IPS-15b (cell line): Measurements from ENCODE around the gene N4BP2L1.

Experiments used
- H3K27me3 ChIP-seq: one replicate; pipeline ENCODE4 v1.6.1; 2013; ENCODE audit warnings: low read length; ENCODE audit not compliant: control insufficient read depth, insufficient read depth
- H3K36me3 ChIP-seq: one replicate; pipeline ENCODE4 v1.6.1; 2013; ENCODE audit warnings: low read length; ENCODE audit not compliant: control insufficient read depth, insufficient read depth
- H3K4me1 ChIP-seq: one replicate; pipeline ENCODE4 v1.6.1; 2013; ENCODE audit warnings: mild to moderate bottlenecking, low read length; ENCODE audit not compliant: control insufficient read depth, insufficient read depth
- H3K4me3 ChIP-seq: one replicate; pipeline ENCODE4 v1.5.1; 2013; ENCODE audit warnings: low read depth, low read length
- H3K9ac ChIP-seq: one replicate; pipeline ENCODE4 v1.6.1; 2013; ENCODE audit warnings: low read depth, mild to moderate bottlenecking, low read length
- H3K9me3 ChIP-seq: one replicate; pipeline ENCODE4 v1.6.1; 2013; ENCODE audit warnings: mild to moderate bottlenecking, low read length; ENCODE audit not compliant: control insufficient read depth, insufficient read depth

N4BP2L1 gene

DNA sequence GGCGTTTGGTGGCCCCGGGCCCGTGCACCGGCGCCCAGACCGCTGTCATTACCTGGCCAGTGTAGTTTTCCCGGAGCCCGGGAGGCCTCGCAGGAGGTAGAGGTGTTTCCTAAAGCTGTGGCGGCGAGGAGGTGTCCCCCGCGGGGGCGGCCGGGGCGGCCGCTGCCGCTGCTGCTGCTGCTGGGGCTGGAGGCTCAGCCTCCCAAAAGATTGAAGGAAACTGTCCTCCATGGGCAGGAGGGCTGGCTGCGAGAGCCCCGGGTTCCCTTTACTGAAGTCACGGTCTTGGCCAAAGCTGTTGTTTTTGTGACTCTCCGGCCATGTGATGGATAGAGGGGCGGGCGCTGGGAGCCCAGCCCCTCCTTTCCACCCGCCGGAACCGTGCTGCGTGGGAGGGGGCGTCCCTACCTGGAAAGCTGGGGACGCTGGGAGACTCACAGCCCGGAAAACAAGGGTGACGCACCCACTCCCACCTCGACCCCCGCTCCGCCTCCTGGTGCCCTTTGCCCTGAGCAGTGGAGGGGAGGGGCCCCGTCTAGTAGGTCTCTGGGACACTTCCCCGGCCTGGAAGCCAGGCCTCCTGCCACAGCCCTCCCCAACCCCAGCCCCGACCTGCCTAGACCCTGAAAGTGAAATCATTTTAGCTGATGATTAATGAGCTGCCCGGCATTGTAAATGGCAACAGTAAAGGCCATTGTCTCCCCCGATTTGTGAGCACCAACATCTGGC, at the start of gene N4BP2L1:
Gene N4BP2L1 (minus strand): TSS at position 279 of the 729 bp plus-strand sequence. CDS start 48 bp downstream, at position 231.
- peaks cover 9% of the 10 kb centered on the region for H3K4me1 ChIP-seq
- H3K9ac ChIP-seq = peak within 1 kb of the TSS; percentile 41
- H3K27me3 ChIP-seq = peaks cover 18% of the 10 kb centered on the region
- no peaks in the 10 kb centered on the region for H3K9me3 ChIP-seq
- no peaks in the 10 kb centered on the region for H3K36me3 ChIP-seq
- peak within 1 kb of the TSS; percentile 71 for H3K4me3 ChIP-seq

DNA sequence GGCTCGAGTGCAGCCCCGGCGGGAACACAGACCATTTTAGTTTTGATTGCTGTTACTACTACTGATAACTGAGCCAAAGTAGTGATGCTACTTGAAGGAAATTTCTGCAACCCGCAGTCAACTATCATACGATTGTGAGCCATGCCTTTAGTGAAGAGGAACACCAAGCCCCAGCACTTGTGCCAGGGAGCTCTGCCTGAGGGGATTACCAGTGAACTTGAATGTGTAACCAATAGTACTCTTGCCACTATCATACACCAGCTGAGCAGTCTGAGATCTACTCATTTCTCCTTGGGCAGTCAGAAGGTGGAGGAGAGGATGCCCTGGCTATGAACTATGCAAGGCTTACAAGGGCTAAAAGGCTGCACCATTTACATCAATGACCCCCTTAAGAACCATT, 49.0 kb upstream of the N4BP2L1 start:
- Histone ChIP-seq H3K4me3 (no peak overlapping the region), H3K36me3 (no peaks in the 10 kb centered on the region), H3K9ac (no peak overlapping the region), H3K27me3 (no peaks in the 10 kb centered on the region), H3K9me3 (no peaks in the 10 kb centered on the region), H3K4me1 (no peaks in the 10 kb centered on the region)

DNA sequence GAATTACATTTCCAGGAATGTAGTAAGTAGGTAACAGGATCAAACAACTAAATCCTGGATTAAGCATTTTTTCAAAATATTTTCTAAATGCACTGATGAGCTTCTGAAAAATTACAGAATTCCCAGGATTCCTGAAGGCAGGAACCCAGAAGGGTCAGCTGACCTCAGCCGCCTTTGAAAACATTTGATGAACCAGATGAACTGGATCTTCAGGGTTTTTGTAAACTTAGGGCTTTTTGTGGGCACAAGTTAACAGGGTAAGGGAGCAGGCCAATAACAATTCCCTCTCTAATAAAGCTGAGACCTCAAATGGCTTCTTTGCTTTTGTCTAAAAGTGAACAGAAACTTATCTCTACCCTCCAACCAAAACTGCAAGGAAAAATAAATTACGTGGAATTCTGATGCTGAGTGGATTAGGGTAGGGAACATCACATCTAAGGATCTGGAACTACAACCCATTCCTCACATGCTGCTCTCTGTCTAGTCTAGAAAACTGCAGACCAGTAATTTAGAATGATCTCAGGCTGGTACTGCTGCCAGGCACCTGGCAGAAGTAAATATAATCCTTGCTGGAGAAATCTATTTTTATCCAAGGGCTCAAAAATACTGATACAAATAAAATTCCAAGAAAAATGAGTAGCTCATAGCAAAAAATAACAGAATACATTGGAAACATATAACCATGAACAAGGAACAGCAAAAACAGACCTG, 48.2 kb upstream of the N4BP2L1 start:
- Histone ChIP-seq H3K9ac (no peak overlapping the region), H3K27me3 (no peaks in the 10 kb centered on the region), H3K4me3 (no peak overlapping the region), H3K4me1 (no peaks in the 10 kb centered on the region), H3K9me3 (no peaks in the 10 kb centered on the region), H3K36me3 (no peaks in the 10 kb centered on the region)

DNA sequence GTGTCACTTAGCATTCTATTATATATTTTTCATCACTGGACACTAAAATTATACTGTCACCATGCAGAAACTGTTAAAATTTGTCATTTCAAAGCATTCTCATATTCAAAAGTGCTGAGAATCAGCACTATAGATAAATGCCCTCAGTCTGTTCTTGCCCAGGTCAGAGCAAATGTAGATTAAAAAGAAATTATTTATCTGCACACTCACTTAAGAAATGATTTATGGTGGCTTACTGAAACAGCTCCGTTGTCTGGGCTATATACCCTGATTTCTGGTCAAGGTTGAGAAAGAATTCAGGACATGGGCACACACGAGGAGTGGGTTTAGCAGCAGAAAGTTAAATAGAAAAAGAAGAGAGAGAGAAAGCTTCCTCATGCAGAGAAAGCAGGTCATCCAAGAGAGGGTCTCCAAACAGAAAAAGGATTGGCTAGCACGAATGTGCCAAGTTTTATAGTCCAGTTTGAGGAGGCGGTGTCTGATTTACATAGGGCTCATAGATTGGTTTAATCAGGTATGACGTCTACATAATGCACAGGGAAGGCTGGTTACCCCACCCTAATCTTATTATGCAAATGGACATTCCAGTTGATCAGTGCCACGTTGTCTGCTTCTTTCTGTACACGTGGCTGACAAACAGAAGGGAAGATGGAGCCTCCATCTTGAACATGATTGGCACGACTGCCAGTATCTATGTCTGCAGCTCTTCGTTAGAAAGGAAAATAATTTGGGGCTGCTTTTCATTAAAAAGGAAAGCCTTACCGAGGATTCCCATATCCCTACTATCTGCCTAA, 47.3 kb upstream of the N4BP2L1 start:
- H3K4me1 ChIP-seq = no peaks in the 10 kb centered on the region
- no peaks in the 10 kb centered on the region for H3K36me3 ChIP-seq
- H3K27me3 ChIP-seq = no peaks in the 10 kb centered on the region
- no peak overlapping the region for H3K4me3 ChIP-seq
- H3K9me3 ChIP-seq = no peaks in the 10 kb centered on the region
- no peak overlapping the region for H3K9ac ChIP-seq

DNA sequence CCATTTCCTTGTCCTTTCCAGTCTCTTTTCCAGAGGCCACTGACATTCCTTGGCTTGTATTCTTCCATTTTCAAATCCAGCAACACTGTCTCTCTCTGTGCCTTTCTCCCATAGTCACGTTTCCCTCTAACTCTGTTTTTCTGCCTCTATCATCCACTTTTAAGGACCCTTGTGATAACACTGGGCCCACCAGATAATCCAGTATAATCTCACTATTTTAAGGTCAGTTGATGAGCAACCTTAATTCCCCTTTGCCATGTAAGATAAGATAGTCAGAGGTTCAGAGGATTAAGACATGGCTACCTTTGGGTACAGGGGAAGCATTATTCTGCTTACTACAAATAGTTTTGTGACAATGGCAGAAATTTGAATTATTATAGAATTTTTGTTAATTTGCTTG, 45.7 kb upstream of the N4BP2L1 start:
- Histone ChIP-seq H3K4me1 (no peaks in the 10 kb centered on the region), H3K4me3 (no peak overlapping the region)

DNA sequence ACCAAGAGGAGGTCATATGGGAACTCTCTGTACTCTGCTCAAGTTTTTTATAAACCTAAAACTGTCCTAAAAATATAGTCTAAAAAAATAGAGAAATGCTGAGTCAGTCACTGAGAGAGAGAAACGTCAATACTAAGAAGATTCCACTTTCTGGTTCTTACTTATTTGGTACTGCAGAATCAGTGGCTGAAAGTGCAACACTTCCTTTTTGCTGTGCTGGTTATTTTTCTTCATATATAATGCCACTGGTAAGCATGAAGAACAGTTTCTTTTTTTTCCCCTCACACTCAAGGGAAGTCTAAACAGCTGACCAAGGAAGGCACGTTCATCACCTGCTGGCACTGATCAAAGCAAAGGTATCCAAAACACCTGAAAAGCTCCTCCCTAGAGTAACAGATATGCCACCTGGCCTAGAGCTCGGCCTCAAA, 44.3 kb upstream of the N4BP2L1 start:
- Histone ChIP-seq H3K36me3 (no peaks in the 10 kb centered on the region), H3K9ac (no peak overlapping the region), H3K9me3 (no peaks in the 10 kb centered on the region), H3K27me3 (no peaks in the 10 kb centered on the region), H3K4me3 (no peak overlapping the region), H3K4me1 (no peaks in the 10 kb centered on the region)

More for the DNA sequence above, 45.7 kb upstream of the N4BP2L1 start:
- Histone ChIP-seq H3K9ac (no peak overlapping the region), H3K27me3 (no peaks in the 10 kb centered on the region), H3K9me3 (no peaks in the 10 kb centered on the region), H3K36me3 (no peaks in the 10 kb centered on the region)

DNA sequence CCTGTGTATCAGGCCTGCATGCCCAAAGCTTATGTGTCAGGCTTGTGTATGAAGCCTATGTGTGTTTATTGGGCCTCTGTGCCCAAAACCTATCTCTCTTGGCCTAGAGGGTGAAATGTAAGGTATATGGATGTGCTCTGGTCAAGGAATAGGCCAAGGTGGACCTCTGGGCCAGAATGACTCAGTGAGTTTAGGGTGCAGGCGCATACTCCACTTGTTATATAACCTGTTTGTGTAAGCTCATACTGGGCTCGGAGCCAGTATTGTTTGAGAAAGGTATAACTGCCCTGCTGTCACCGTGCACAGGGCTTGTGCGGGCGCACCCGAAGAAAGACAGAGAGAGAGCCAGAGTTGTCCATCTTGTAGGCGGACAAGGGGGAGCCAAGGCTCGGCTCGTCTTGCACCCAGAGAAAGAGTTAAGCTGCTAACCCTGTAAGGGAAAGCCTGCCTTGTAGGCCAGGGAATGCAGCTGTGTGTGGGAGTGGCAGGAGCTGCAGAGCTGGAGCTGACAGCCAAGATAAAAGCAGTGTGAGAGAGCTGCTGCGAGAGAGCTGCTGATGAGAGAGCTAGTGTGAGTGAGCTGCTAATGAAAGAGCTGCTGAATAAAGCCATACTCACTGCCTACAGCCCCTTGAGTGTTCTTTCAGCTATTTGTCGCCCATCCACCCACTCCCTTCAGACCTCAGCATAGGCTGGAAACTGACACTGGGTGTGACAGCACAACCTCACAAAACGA, 43.4 kb upstream of the N4BP2L1 start:
- Histone ChIP-seq H3K36me3 (no peaks in the 10 kb centered on the region), H3K4me1 (no peaks in the 10 kb centered on the region), H3K9ac (no peak overlapping the region), H3K27me3 (no peaks in the 10 kb centered on the region), H3K9me3 (no peaks in the 10 kb centered on the region), H3K4me3 (no peak overlapping the region)

DNA sequence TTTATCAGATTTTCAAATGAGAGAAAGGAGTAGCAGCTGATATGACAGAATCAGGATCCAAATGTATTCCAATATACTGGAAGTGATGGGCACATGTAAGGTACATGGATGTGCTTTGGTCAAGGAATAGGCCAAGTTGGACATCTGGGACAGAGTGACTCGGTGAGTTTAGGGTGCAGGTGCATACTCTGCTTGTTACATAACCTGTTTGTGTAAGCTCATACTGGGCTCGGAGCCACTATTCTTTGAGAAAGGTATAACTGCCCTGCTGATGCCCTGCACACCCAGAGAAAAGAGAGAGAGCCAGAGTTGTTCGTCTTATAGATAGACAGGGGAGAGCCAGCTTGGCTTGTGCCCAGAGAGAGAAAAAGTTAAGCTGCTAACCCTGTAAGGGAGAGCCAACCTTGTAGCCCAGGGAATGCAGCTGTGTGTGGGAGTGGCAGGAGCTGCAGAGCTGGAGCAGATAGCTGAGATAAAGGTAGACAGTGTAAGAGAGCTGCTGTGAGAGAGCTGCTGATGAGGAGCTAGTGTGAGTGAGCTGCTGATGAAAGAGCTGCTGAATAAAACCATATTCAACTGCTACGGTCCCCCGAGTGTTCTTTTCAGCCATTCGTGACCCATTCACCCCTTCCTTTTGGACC, 40.7 kb upstream of the N4BP2L1 start:
- Histone ChIP-seq H3K9me3 (no peaks in the 10 kb centered on the region), H3K27me3 (no peaks in the 10 kb centered on the region), H3K36me3 (no peaks in the 10 kb centered on the region), H3K4me3 (no peak overlapping the region), H3K9ac (no peak overlapping the region), H3K4me1 (no peaks in the 10 kb centered on the region)

DNA sequence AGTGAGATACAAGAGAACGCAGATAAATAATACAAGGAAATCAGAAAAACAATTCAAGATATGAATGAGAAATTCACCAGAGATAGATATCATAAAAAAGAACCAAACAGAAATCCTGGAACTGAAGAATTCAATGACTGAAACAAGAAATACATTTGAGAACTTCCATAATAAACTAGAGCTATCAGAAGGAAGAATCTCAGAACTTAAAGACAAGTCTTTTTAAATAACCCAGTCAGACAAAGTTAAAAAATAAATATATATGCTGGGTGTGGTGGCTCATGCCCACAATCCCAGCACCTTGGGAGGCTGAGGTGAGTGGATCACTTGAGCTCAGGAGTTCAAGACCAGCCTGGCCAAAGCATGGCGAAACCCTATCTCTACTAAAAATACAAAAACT, 28.7 kb upstream of the N4BP2L1 start:
- Histone ChIP-seq H3K36me3 (no peaks in the 10 kb centered on the region), H3K4me3 (no peak overlapping the region), H3K27me3 (no peaks in the 10 kb centered on the region), H3K9me3 (no peaks in the 10 kb centered on the region), H3K4me1 (no peaks in the 10 kb centered on the region), H3K9ac (no peak overlapping the region)

DNA sequence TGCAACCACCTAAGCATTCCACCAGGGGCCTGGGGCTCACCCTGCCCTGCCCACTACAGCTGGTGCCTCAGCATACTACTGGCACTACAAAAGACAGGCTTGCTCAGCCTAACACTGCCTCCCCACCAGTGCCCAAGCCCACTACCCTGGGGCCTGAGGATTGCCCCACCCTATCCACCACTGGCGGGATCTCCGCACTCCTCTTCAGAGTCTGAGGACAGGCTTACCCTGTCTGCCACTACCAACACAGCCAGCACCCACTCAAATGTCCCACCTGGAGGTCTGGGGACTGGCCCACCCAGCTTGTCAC, 27.6 kb upstream of the N4BP2L1 start:
- no peaks in the 10 kb centered on the region for H3K9me3 ChIP-seq
- H3K27me3 ChIP-seq = no peaks in the 10 kb centered on the region
- no peaks in the 10 kb centered on the region for H3K4me1 ChIP-seq
- H3K4me3 ChIP-seq = no peak overlapping the region
- no peak overlapping the region for H3K9ac ChIP-seq
- H3K36me3 ChIP-seq = no peaks in the 10 kb centered on the region
